Activated CD8-positive, alpha-beta memory T cell treated with anti-CD3 and anti-CD28 coated beads for 48 hours (primary cell): ENCODE results near the gene DNAJC24.
"Not testable (repeated sequence)": the region's sequence is repeated elsewhere in the genome, so short reads cannot be mapped to it uniquely, and the experiment has no call there.

Source experiments
- DNase-seq, 3 experiments: peaks; one replicate each; pipeline ENCODE4 v3.0.0-alpha.2; 2020; ENCODE audit warnings: low read depth in 2 of 3, low spot score in 2 of 3

DNAJC24 gene, protein sequence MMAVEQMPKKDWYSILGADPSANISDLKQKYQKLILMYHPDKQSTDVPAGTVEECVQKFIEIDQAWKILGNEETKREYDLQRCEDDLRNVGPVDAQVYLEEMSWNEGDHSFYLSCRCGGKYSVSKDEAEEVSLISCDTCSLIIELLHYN

GRCh38 chr11:31369348-31370329 lies at the start of gene DNAJC24, which contains the start of gene DCDC1:
Gene DNAJC24, plus strand, starts transcription at chr11:31369860. Its CDS starts 889 bp downstream, at chr11:31370749.
Gene DCDC1, minus strand, starts transcription at chr11:31369739. Its CDS starts 41,459 bp downstream, at chr11:31328280.
- DNase-seq: peak; percentile 69 to 81 (median 74)

- DNase-seq: not testable (repeated sequence)
Observed at GRCh38 chr11:31321494-31321893, 48.2 kb upstream of the DNAJC24 start.

DNA sequence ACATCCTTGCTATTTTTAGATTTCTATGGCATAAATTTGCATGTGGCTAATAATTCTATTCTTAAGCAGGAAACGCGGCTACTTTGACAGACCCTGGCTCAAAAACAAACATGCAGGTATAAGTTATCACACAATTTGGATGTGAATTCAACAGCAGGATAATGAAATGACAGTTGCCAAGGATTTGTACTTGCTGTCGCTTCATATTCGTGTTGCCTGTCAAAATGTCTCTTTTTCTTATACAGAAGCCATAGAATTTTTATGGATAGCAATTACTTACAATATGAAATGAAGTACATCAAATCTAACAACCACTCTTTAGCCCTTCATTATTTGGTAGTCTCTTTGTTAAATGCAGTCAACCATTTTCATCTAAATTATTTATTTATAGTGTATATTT lies 46.5 kb upstream of the DNAJC24 start:
- DNase-seq: no peak

DNA sequence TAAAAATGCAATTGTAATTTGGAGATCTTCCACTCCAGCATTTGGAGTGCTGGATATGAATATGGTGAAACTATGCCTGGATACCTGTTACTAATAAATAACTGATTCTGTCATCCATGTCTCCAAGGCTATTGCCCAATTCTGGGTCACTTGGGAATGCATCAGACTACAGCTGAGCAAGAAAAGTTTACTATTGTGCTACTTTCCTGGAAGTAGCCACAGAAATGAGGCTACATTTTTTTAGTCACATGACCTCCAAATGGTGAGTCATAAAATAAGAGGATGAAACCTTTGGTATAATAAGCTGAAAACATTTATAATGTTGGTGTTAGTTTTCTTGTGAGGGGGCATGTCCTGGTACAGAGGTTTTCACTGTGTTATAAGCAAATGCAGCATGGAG lies 44.5 kb upstream of the DNAJC24 start:
- no peak for DNase-seq

DNA sequence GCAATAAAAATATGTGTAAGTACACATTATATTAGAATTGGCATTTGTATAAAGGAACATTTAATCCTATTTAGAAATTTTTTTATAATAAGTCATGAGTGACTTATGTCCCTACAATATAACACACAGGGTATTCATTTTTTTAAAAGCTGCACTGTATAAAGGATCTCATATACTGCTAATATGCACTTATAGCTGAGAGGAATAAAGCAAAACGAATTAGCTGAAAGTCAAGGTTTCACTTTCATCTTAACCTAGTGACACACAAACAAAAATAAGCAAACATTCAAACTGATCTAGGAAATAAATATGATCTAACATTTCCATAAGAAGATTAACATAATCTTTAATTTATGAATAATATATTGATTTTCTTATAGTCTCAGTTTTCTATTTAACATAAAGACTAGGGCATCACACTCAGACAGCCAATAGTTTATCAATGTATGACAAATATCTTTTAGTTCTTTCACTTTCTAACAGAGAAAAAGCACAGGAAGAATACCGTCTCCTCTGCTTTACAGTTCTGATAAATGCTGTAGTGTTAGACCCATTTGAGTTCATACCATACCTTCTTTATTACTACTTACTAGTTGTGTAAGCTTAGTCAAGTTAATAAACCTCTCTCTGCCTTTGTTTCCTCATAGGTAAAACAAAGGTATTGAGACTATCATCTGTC lies 43.1 kb upstream of the DNAJC24 start:
- no peak for DNase-seq

DNA sequence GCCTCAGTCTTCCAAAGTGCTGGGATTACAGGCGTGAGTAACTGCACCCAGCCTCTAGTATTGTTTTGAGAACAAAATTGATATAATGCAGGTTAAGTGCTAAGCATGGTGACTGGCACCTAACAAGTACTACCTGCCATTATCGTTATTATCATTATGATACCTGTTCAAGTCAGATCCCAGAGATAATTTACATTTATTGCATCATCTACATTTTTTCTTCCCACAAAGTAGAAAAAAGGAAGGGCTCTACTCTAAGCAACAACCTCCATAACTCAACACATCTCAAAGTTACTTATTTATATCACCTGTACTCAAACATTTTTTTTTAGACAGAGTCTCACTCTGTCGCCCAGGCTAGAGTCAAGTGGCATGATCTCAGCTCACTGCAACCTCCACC lies 42.2 kb upstream of the DNAJC24 start:
- DNase-seq: no peak

DNA sequence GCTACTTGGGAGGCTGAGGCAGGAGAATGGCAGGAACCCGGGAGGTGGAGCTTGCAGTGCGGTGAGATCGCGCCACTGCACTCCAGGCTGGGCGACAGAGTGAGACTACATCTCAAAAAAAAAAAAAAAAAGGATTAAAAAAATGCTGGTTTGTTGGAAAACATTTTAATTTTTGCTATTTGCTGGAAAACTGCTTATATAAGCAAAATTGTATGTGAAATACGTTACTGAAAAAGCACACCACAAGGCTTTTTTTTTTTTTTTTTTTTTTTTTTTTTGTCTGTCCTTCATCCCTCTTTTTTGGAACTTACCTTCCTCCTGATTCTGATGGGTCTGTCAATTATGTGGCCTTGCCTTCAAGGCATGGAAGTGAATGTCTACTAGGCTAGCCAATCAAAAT lies 41.0 kb upstream of the DNAJC24 start:
- DNase-seq: no peak

GRCh38 chr11:31337806-31338205 lies 31.9 kb upstream of the DNAJC24 start:
- no peak for DNase-seq

DNA sequence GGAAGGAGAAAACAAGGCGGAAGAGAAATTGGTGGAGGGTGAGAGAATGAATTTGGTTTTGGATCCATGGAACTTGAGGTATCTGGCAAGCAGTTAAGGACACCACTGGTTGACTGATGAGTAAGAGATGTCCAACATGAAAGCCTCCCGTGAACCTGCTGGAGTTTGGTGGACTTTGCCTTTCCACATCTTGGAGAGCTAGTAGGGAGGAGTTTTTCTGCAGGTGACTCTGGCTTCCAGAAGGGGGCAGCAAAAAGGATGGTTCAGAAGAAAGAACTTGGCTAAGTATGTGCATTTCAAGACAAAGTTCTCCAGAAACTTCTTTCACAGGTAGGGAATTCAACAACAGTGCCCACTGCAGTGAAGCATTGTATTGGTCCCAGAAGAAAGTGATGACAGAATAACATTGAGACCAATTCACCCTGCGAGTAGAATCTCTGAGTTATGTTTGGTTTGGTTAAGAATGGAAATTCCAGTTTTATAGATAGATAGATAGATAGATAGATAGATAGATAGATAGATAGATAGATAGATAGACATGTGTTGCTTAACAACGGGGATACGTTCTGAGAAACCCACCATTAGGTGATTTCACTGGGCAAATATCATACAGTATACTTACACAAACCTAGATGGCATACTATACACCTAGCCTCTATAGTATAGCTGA lies 28.6 kb upstream of the DNAJC24 start:
- DNase-seq: no peak

- no peak for DNase-seq
Observed at GRCh38 chr11:31351168-31351567, 18.5 kb upstream of the DNAJC24 start.

GRCh38 chr11:31355131-31355530 lies 14.5 kb upstream of the DNAJC24 start:
- DNase-seq: no peak

- no peak for DNase-seq
Observed at GRCh38 chr11:31355817-31356216, 13.8 kb upstream of the DNAJC24 start.

DNA sequence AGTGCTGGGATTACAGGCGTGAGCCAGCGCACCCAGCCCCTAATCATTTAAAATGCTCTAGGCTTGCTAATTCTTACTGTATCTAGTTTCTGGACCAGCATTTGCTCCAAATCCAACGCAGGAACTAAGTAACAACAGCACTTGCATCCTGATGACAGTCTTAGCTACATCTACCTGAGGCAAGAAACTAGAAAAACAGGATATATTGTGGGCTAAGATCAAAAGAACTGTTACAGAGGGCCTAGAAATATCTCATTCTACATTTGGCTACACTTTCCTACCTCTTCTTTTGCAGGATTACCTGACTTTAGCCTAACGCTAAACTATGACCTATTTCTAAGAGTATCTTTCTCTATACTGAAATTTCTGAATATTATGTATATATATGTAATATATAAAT lies 7.9 kb upstream of the DNAJC24 start:
- DNase-seq: no peak

- no peak for DNase-seq
Observed at GRCh38 chr11:31366795-31367194, 2.9 kb upstream of the DNAJC24 start.

DNA sequence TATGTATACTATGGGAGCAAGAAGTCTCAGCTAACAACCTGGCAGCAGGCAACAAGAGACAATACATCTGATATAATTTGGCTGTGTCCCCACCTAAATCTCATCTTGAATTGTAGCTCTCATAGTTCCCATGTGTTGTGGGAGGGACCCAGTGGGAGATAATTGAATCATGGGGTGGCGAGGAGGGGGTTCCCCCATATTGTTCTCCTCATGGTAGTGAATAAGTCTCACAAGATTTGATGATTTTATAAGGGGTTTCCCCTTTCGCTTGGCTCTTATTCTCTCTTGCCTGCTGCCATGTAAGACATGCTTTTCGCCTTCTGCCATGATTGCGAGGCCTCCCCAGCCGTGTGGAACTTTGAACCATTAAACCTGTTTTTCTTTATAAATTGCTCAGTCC lies 6.2 kb downstream of the DNAJC24 start:
- no peak for DNase-seq

- DNase-seq: no peak
Observed at GRCh38 chr11:31383116-31383515, 13.5 kb downstream of the DNAJC24 start.

- no peak for DNase-seq
Observed at GRCh38 chr11:31387379-31387778, 17.7 kb downstream of the DNAJC24 start.

DNA sequence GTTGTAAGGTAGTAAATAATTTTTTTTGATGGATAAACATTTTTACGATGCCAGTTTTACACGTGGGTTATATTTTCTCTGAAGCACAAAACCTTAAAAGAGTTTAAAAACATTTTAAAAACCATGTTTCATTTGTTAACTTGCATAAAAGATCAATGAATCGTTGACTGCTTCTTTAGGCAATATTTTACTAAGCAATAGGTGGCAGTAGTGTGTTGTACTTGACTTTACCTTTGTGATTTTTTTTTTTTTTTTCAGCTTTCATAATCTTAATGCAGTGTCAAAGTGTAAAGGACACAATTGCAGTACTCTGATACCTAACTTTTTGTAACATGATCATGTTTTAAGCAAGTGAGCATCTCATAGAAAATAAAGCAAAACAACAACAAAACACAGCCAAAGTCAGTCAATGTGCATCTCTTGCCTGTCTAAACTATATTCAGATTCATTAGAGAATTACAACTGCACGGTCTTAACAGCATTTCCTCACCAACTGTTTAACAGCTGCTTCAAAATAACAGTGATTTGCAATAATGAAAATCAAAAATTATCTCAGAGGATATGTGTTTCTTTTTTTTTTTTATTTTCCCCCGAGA lies 27.7 kb downstream of the DNAJC24 start:
- no peak for DNase-seq

- no peak for DNase-seq
Observed at GRCh38 chr11:31404614-31405013, 35.0 kb downstream of the DNAJC24 start.

- no peak for DNase-seq
Observed at GRCh38 chr11:31408201-31408600, 38.5 kb downstream of the DNAJC24 start.

GRCh38 chr11:31412946-31413345 lies 43.3 kb downstream of the DNAJC24 start:
- DNase-seq: no peak
